ENCODE results near the gene HENMT1.

DNA sequence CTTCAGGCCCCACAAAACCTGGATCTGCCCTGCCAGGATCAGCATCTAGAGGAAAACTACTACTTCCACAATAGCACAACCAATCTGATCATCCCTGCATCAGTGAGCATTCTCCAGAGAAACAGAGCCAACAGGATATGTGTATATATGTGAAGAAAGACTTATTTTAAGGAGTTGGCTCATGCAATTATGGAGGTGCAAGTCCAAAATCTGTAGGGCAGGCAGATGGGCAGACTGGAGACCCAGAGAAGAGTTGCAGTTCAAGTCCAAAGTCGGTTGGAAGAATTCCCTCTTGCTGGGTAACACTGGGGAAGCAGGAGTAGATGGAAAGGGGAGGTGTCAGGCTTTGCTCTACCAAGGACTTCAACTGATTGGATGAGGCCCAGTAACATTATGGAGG is 4.9 kb upstream of the HENMT1 start:
- TF ChIP-seq, protein P1, sequence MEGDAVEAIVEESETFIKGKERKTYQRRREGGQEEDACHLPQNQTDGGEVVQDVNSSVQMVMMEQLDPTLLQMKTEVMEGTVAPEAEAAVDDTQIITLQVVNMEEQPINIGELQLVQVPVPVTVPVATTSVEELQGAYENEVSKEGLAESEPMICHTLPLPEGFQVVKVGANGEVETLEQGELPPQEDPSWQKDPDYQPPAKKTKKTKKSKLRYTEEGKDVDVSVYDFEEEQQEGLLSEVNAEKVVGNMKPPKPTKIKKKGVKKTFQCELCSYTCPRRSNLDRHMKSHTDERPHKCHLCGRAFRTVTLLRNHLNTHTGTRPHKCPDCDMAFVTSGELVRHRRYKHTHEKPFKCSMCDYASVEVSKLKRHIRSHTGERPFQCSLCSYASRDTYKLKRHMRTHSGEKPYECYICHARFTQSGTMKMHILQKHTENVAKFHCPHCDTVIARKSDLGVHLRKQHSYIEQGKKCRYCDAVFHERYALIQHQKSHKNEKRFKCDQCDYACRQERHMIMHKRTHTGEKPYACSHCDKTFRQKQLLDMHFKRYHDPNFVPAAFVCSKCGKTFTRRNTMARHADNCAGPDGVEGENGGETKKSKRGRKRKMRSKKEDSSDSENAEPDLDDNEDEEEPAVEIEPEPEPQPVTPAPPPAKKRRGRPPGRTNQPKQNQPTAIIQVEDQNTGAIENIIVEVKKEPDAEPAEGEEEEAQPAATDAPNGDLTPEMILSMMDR (IDR thresholded peaks at IDR 0.05) = no peak
- no peak for TF ChIP-seq EZH2phosphoT487 (IDR thresholded peaks at IDR 0.05)
- TF ChIP-seq EZH2 (IDR thresholded peaks at IDR 0.05) = no peak

Data from neural progenitor cell (in vitro differentiated cells).